Peyer's patch (tissue), 4 donors: ENCODE results near the gene PPP1R8.

Experiments used
- POLR2A ChIP-seq, 2 donors: fragments of 450-650 bp; IDR thresholded peaks; one replicate each; pipeline ENCODE4 v1.5.1; 2017; ENCODE audit warnings: antibody characterized with exemption in 2 of 2, mild to moderate bottlenecking in 2 of 2, moderate library complexity in 2 of 2
- TF ChIP-seq, protein P1 (sequence below), 6 experiments: fragments of 450-650 bp in 4 of 6; fragments of 200-600 bp in 2 of 6; sonication (generic) in 1 of 6; IDR thresholded peaks; one replicate each; pipeline ENCODE4 v1.5.1; 2017 to 2019; ENCODE audit warnings: antibody characterized with exemption in 6 of 6, mild to moderate bottlenecking in 3 of 6, moderate library complexity in 1 of 6

- TF ChIP-seq, protein P1, sequence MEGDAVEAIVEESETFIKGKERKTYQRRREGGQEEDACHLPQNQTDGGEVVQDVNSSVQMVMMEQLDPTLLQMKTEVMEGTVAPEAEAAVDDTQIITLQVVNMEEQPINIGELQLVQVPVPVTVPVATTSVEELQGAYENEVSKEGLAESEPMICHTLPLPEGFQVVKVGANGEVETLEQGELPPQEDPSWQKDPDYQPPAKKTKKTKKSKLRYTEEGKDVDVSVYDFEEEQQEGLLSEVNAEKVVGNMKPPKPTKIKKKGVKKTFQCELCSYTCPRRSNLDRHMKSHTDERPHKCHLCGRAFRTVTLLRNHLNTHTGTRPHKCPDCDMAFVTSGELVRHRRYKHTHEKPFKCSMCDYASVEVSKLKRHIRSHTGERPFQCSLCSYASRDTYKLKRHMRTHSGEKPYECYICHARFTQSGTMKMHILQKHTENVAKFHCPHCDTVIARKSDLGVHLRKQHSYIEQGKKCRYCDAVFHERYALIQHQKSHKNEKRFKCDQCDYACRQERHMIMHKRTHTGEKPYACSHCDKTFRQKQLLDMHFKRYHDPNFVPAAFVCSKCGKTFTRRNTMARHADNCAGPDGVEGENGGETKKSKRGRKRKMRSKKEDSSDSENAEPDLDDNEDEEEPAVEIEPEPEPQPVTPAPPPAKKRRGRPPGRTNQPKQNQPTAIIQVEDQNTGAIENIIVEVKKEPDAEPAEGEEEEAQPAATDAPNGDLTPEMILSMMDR (IDR thresholded peaks at IDR 0.05): peak in 5 of 6 experiments; percentile 8 to 65 (median 26)
- TF ChIP-seq POLR2A (IDR thresholded peaks at IDR 0.05): peak in 1 of 2 donors; percentile 15
Observed at GRCh38 chr1:27891196-27891889, 60.8 kb downstream of the PPP1R8 start.
